DMS79 treated with DMSO at 0.1 percent for 48 hours (cell line): ENCODE measurements around the gene EIF5.

Experiments
- DNase-seq: peaks from one replicate; lab custom pipeline; 2025; lab: John Stamatoyannopoulos, UW

EIF5 gene

GRCh38 chr14:103310576-103311095, 23.4 kb upstream of the EIF5 start:
- no peak for DNase-seq

- DNase-seq, result no peak
Measured at GRCh38 chr14:103311171-103311997, 22.7 kb upstream of the EIF5 start.

- DNase-seq, result no peak
Measured at GRCh38 chr14:103312006-103312635, 21.9 kb upstream of the EIF5 start.

GRCh38 chr14:103313704-103314103, 20.3 kb upstream of the EIF5 start:
- DNase-seq, result no peak

GRCh38 chr14:103314496-103315277, 19.4 kb upstream of the EIF5 start:
- peak; percentile 67 for DNase-seq

GRCh38 chr14:103315351-103315911, 18.6 kb upstream of the EIF5 start:
- no peak for DNase-seq

GRCh38 chr14:103315941-103316340, 18.1 kb upstream of the EIF5 start:
- DNase-seq, result no peak

GRCh38 chr14:103316721-103317121, 17.3 kb upstream of the EIF5 start:
- DNase-seq, result no peak

- DNase-seq, result no peak
Measured at GRCh38 chr14:103317251-103317650, 16.8 kb upstream of the EIF5 start.

GRCh38 chr14:103317976-103318580, 16.0 kb upstream of the EIF5 start:
- DNase-seq, result no peak

GRCh38 chr14:103318750-103319419, 15.2 kb upstream of the EIF5 start:
- no peak for DNase-seq

GRCh38 chr14:103319422-103319821, 14.6 kb upstream of the EIF5 start:
- DNase-seq, result no peak

GRCh38 chr14:103326078-103326477, 8.0 kb upstream of the EIF5 start:
- DNase-seq, result no peak

- DNase-seq, result no peak
Measured at GRCh38 chr14:103328941-103329340, 5.1 kb upstream of the EIF5 start.

GRCh38 chr14:103329401-103330347, 4.4 kb upstream of the EIF5 start:
- DNase-seq, result peak; percentile 79

GRCh38 chr14:103330536-103330935, 3.5 kb upstream of the EIF5 start:
- no peak for DNase-seq

- DNase-seq, result no peak
Measured at GRCh38 chr14:103332143-103332919, 1.7 kb upstream of the EIF5 start.

- peak; percentile 50 for DNase-seq
Measured at GRCh38 chr14:103334644-103335622, 896 bp downstream of the EIF5 start.
